Mesendoderm (in vitro differentiated cells): ENCODE results near the gene CDK6. TPM values are rescaled to one million over a fixed set of nuclear protein-coding genes. Genes with fewer than 3 reads are reported as not detected.
"Not testable (repeated sequence)": the region's sequence is repeated elsewhere in the genome, so short reads cannot be mapped to it uniquely, and the experiment has no call there.

ENCODE experiments used
- DNase-seq: peaks from one replicate; pipeline ENCODE4 v3.0.0; 2013
- H2AK5ac ChIP-seq: 2 replicates; pipeline ENCODE4 v1.6.1; 2013; ENCODE audit warnings: low read length, inconsistent platforms
- H2BK120ac ChIP-seq: 2 replicates; pipeline ENCODE4 v1.6.1; 2013; ENCODE audit warnings: low read depth, mild to moderate bottlenecking, low read length, moderate library complexity, mixed read lengths
- H2BK15ac ChIP-seq: replicated peaks from 2 replicates; pipeline ENCODE4 v1.6.1; 2013; ENCODE audit warnings: low read depth, mild to moderate bottlenecking, moderate library complexity
- H2BK5ac ChIP-seq: 2 replicates; pipeline ENCODE4 v1.6.1; 2013; ENCODE audit warnings: low read length, inconsistent platforms
- H3K18ac ChIP-seq: 2 replicates; pipeline ENCODE4 v1.6.1; 2013; ENCODE audit warnings: mild to moderate bottlenecking, low read length, mixed read lengths
- H3K23ac ChIP-seq: one replicate; pipeline ENCODE4 v1.6.1; 2013; ENCODE audit warnings: low read length
- H3K27ac ChIP-seq: 2 replicates; pipeline ENCODE4 v1.5.1; 2013; ENCODE audit warnings: low read depth, mild to moderate bottlenecking, inconsistent platforms, low read length, moderate library complexity
- H3K27me3 ChIP-seq: 2 replicates; pipeline ENCODE4 v1.6.1; 2013; ENCODE audit warnings: low read length, control low read depth, mild to moderate bottlenecking, inconsistent platforms; ENCODE audit not compliant: insufficient read depth, poor library complexity
- H3K36me3 ChIP-seq: 2 replicates; pipeline ENCODE4 v1.6.1; 2013; ENCODE audit warnings: low read length, inconsistent platforms; ENCODE audit not compliant: control insufficient read depth, insufficient read depth
- H3K4ac ChIP-seq: one replicate; pipeline ENCODE4 v1.6.1; 2013; ENCODE audit warnings: low read depth, mild to moderate bottlenecking, low read length, moderate library complexity
- H3K4me1 ChIP-seq: 2 replicates; pipeline ENCODE4 v1.6.1; 2013; ENCODE audit warnings: low read depth, low read length, inconsistent platforms; ENCODE audit not compliant: control insufficient read depth
- H3K4me2 ChIP-seq: 2 replicates; pipeline ENCODE4 v1.6.1; 2013; ENCODE audit warnings: low read length
- H3K4me3 ChIP-seq: 2 replicates; pipeline ENCODE4 v1.5.1; 2013; ENCODE audit warnings: mild to moderate bottlenecking, low read length
- H3K56ac ChIP-seq: one replicate; pipeline ENCODE4 v1.6.1; 2013; ENCODE audit warnings: low read length
- H3K79me1 ChIP-seq: 2 replicates; pipeline ENCODE4 v1.6.1; 2013; ENCODE audit warnings: low read length, inconsistent platforms
- H3K79me2 ChIP-seq: 2 replicates; pipeline ENCODE4 v1.6.1; 2013; ENCODE audit warnings: mild to moderate bottlenecking, low read length; ENCODE audit not compliant: control insufficient read depth, insufficient read depth
- H3K9ac ChIP-seq: 2 replicates; pipeline ENCODE4 v1.6.1; 2013; ENCODE audit warnings: low read length, inconsistent platforms
- H4K5ac ChIP-seq: one replicate; pipeline ENCODE4 v1.6.1; 2013; ENCODE audit warnings: low read length
- H4K8ac ChIP-seq: one replicate; pipeline ENCODE4 v1.6.1; 2013; ENCODE audit warnings: low read depth, mild to moderate bottlenecking, control low read depth, low read length, moderate library complexity
- WGBS: extraction: QIAGEN DNeasy Blood & Tissue Kit; methylation state at CpG from one replicate; pipeline ENCODE4 v1.1.7; 2013; ENCODE audit warnings: low lambda C conversion rate, missing lambda C conversion rate; ENCODE audit not compliant: insufficient coverage; ENCODE audit errors: extremely low coverage; 5-methylcytosine and 5-hydroxymethylcytosine counted together
- polyA plus RNA-seq, 2 experiments: library from polyadenylated mRNA; stranded (reverse); fragments of 200-250 nt; gene quantifications; one replicate each; pipeline ENCODE4 v1.2.3, GENCODE V29; 2013

Gene CDK6
- polyA plus RNA-seq (2013, experiment 1 of 2) = 10.9 TPM
- polyA plus RNA-seq (2013, experiment 2 of 2) = 9.9 TPM

GRCh38 chr7:92836489-92836999, at the start of gene CDK6:
TSS of gene CDK6 (minus strand) at chr7:92836573. CDS start at chr7:92833323, 3,250 bp downstream.
- Histone ChIP-seq H3K9ac (peak within 1 kb of the TSS; percentile 70), H3K23ac (peak within 1 kb of the TSS; percentile 81), H3K27me3 (no peaks in the 10 kb centered on the region), H3K27ac (peak within 1 kb of the TSS; percentile 52), H3K79me2 (no peaks in the 10 kb centered on the region), H3K79me1 (no peaks in the 10 kb centered on the region), H2BK5ac (peak within 1 kb of the TSS; percentile 67), H4K8ac (no peak within 1 kb of the TSS), H3K36me3 (no peaks in the 10 kb centered on the region), H3K4ac (peak within 1 kb of the TSS; percentile 64), H2AK5ac (no peak within 1 kb of the TSS), H3K18ac (peak within 1 kb of the TSS; percentile 96), H3K4me2 (peak within 1 kb of the TSS; percentile 89), H3K4me3 (peak within 1 kb of the TSS; percentile 80), H2BK15ac (no peak within 1 kb of the TSS), H4K5ac (peak within 1 kb of the TSS; percentile 42), H2BK120ac (peak within 1 kb of the TSS; percentile 68), H3K4me1 (no peaks in the 10 kb centered on the region), H3K56ac (peak within 1 kb of the TSS; percentile 86)
- peak; percentile 79 for DNase-seq
- WGBS = no CpG with 5 or more reads among the region's 54 CpGs

- not testable (repeated sequence) for H2BK5ac ChIP-seq, H3K23ac ChIP-seq, H3K79me2 ChIP-seq, H3K79me1 ChIP-seq, H3K4me1 ChIP-seq, H4K5ac ChIP-seq, H3K56ac ChIP-seq, H3K4me2 ChIP-seq, H3K36me3 ChIP-seq, H3K4ac ChIP-seq, H3K27me3 ChIP-seq, H4K8ac ChIP-seq, H3K4me3 ChIP-seq, H3K27ac ChIP-seq, H2AK5ac ChIP-seq, H3K9ac ChIP-seq, H2BK120ac ChIP-seq, H2BK15ac ChIP-seq, DNase-seq, H3K18ac ChIP-seq
- no CpG with 5 or more reads among the region's 2 CpGs for WGBS
Observed at GRCh38 chr7:92886039-92886438, 49.7 kb upstream of the CDK6 start.

GRCh38 chr7:92884218-92884617, 47.8 kb upstream of the CDK6 start:
- H3K4ac ChIP-seq = no peak overlapping the region
- H3K23ac ChIP-seq = no peak overlapping the region
- H3K4me2 ChIP-seq = no peak overlapping the region
- H3K27ac ChIP-seq = no peak overlapping the region
- H3K18ac ChIP-seq = no peak overlapping the region
- no peak overlapping the region for H4K5ac ChIP-seq
- H3K4me3 ChIP-seq = no peak overlapping the region
- no peaks in the 10 kb centered on the region for H3K79me2 ChIP-seq
- no peaks in the 10 kb centered on the region for H3K36me3 ChIP-seq
- H3K79me1 ChIP-seq = no peaks in the 10 kb centered on the region
- H2BK120ac ChIP-seq = no peak overlapping the region
- H2BK5ac ChIP-seq = no peak overlapping the region
- H2BK15ac ChIP-seq = no peak overlapping the region
- no peak overlapping the region for H3K56ac ChIP-seq
- DNase-seq = no peak
- no peaks in the 10 kb centered on the region for H3K27me3 ChIP-seq
- H2AK5ac ChIP-seq = no peak overlapping the region
- H3K4me1 ChIP-seq = no peaks in the 10 kb centered on the region
- H3K9ac ChIP-seq = no peak overlapping the region
- H4K8ac ChIP-seq = no peak overlapping the region

- no peak for DNase-seq
- Histone ChIP-seq H3K4me3 (no peak overlapping the region), H3K36me3 (no peaks in the 10 kb centered on the region), H3K4me1 (no peaks in the 10 kb centered on the region), H3K79me1 (no peaks in the 10 kb centered on the region), H3K18ac (no peak overlapping the region), H3K4ac (no peak overlapping the region), H3K23ac (no peak overlapping the region), H3K56ac (no peak overlapping the region), H3K4me2 (no peak overlapping the region), H3K79me2 (no peaks in the 10 kb centered on the region), H3K9ac (no peak overlapping the region), H2BK120ac (no peak overlapping the region), H2BK5ac (no peak overlapping the region), H3K27me3 (no peaks in the 10 kb centered on the region), H2BK15ac (no peak overlapping the region), H2AK5ac (no peak overlapping the region), H4K5ac (no peak overlapping the region), H4K8ac (no peak overlapping the region), H3K27ac (no peak overlapping the region)
- no CpG with 5 or more reads among the region's 1 CpG for WGBS
Observed at GRCh38 chr7:92882760-92883159, 46.4 kb upstream of the CDK6 start.

GRCh38 chr7:92881091-92881485, 44.7 kb upstream of the CDK6 start:
- no peak overlapping the region for H3K23ac ChIP-seq
- H4K5ac ChIP-seq = no peak overlapping the region
- no peak overlapping the region for H3K4me2 ChIP-seq
- no peak overlapping the region for H3K18ac ChIP-seq
- no CpG with 5 or more reads among the region's 4 CpGs for WGBS
- no peaks in the 10 kb centered on the region for H3K79me2 ChIP-seq
- no peak overlapping the region for H3K4me3 ChIP-seq
- no peak for DNase-seq
- no peak overlapping the region for H2AK5ac ChIP-seq
- no peaks in the 10 kb centered on the region for H3K79me1 ChIP-seq
- H3K56ac ChIP-seq = no peak overlapping the region
- H2BK5ac ChIP-seq = no peak overlapping the region
- H2BK15ac ChIP-seq = no peak overlapping the region
- no peaks in the 10 kb centered on the region for H3K36me3 ChIP-seq
- no peak overlapping the region for H2BK120ac ChIP-seq
- no peak overlapping the region for H4K8ac ChIP-seq
- H3K27ac ChIP-seq = no peak overlapping the region
- no peak overlapping the region for H3K4ac ChIP-seq
- no peak overlapping the region for H3K9ac ChIP-seq
- H3K27me3 ChIP-seq = no peaks in the 10 kb centered on the region
- H3K4me1 ChIP-seq = no peaks in the 10 kb centered on the region
